Measurements from ENCODE around the gene ROPN1.
"Not testable (repeated sequence)": the region's sequence is repeated elsewhere in the genome, so short reads cannot be mapped to it uniquely, and the experiment has no call there.

The ROPN1 gene

GRCh38 chr3:123991730-123992588, at the start of gene ROPN1:
ROPN1 (minus strand) TSS chr3:123992124; CDS start chr3:123980481, 11,643 bp downstream.
- not testable (repeated sequence) for DNase-seq (ENCODE audit: low spot score)

GRCh38 chr3:124041553-124041952, 49.6 kb upstream of the ROPN1 start:
- DNase-seq (ENCODE audit: low spot score), result no peak

GRCh38 chr3:124037326-124037725, 45.4 kb upstream of the ROPN1 start:
- no peak for DNase-seq (ENCODE audit: low spot score)

- not testable (repeated sequence) for DNase-seq (ENCODE audit: low spot score)
Observed at GRCh38 chr3:124036214-124036613, 44.3 kb upstream of the ROPN1 start.

GRCh38 chr3:124035463-124036121, 43.7 kb upstream of the ROPN1 start:
- no peak for DNase-seq (ENCODE audit: low spot score)

GRCh38 chr3:124034844-124035152, 42.9 kb upstream of the ROPN1 start:
- DNase-seq (ENCODE audit: low spot score), result no peak

GRCh38 chr3:124034016-124034843, 42.3 kb upstream of the ROPN1 start:
- DNase-seq (ENCODE audit: low spot score), result no peak

GRCh38 chr3:124033360-124034015, 41.6 kb upstream of the ROPN1 start, which contains the start of gene KALRN:
KALRN (plus strand) TSS chr3:124033369.
- DNase-seq (ENCODE audit: low spot score), result no peak

GRCh38 chr3:124032881-124033359, 41.0 kb upstream of the ROPN1 start:
- peak; percentile 66 for DNase-seq (ENCODE audit: low spot score)

- DNase-seq (ENCODE audit: low spot score), result no peak
Observed at GRCh38 chr3:124032311-124032880, 40.5 kb upstream of the ROPN1 start.

GRCh38 chr3:124026516-124026915, 34.6 kb upstream of the ROPN1 start:
- DNase-seq (ENCODE audit: low spot score), result no peak

GRCh38 chr3:124023531-124023930, 31.6 kb upstream of the ROPN1 start:
- DNase-seq (ENCODE audit: low spot score), result not testable (repeated sequence)

GRCh38 chr3:124019291-124019690, 27.4 kb upstream of the ROPN1 start:
- no peak for DNase-seq (ENCODE audit: low spot score)

- DNase-seq (ENCODE audit: low spot score), result not testable (repeated sequence)
Observed at GRCh38 chr3:124017502-124017901, 25.6 kb upstream of the ROPN1 start.

GRCh38 chr3:124016483-124016882, 24.6 kb upstream of the ROPN1 start:
- peak; percentile 9 for DNase-seq (ENCODE audit: low spot score)

GRCh38 chr3:124014366-124014942, 22.5 kb upstream of the ROPN1 start:
- DNase-seq (ENCODE audit: low spot score), result no peak

- not testable (repeated sequence) for DNase-seq (ENCODE audit: low spot score)
Observed at GRCh38 chr3:124008321-124008720, 16.4 kb upstream of the ROPN1 start.

GRCh38 chr3:124007186-124007585, 15.3 kb upstream of the ROPN1 start:
- no peak for DNase-seq (ENCODE audit: low spot score)

- not testable (repeated sequence) for DNase-seq (ENCODE audit: low spot score)
Observed at GRCh38 chr3:124002405-124003079, 10.6 kb upstream of the ROPN1 start.

- not testable (repeated sequence) for DNase-seq (ENCODE audit: low spot score)
Observed at GRCh38 chr3:124001366-124001765, 9.4 kb upstream of the ROPN1 start.

Data from RKO (cell line).